HG03565 (cell line): Measurements from ENCODE around the gene SLC35C1.

ENCODE experiments used
- ATAC-seq: cut with Tn5 transposase; IDR thresholded peaks from one replicate; pipeline ENCODE4 v1.9.1; 2021; ENCODE audit warnings: mild to moderate bottlenecking, moderate library complexity; ENCODE audit not compliant: unreplicated experiment

SLC35C1 gene

GRCh38 chr11:45844822-45845578 is 40.1 kb downstream of the SLC35C1 start:
- no peak for ATAC-seq

DNA sequence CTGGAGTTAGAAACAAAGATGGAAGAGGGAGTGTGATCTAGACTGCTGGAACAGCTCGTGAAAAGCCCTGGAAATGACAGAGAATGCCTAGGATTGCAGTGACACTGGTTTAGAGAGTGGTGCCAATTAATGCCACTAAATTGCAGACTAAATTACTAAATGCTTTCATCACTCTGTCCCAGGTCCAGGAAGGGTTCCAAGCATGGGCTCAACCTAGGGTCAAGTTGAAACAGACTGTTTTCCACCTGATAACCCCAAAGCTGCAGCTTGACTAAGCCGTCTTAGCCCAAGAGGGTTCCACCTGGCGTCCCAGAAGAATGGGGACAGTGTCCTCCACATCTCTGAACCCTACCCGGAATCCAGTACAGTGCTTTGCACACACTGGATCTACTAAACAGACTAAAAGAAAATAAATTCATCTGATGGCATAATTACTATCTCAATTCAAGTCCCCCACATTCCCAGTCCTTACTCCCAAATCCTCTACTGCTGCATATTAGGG is 41.3 kb downstream of the SLC35C1 start:
- ATAC-seq: no peak

GRCh38 chr11:45846974-45847910 is 42.3 kb downstream of the SLC35C1 start, which contains the start of gene CRY2:
Gene CRY2, plus strand, starts transcription at chr11:45847475. Its CDS starts 16 bp downstream, at chr11:45847491.
- peak; percentile 86 for ATAC-seq

- no peak for ATAC-seq
Observed at GRCh38 chr11:45847911-45848316, 43.0 kb downstream of the SLC35C1 start.

GRCh38 chr11:45848654-45849081 is 43.7 kb downstream of the SLC35C1 start:
- ATAC-seq: no peak

DNA sequence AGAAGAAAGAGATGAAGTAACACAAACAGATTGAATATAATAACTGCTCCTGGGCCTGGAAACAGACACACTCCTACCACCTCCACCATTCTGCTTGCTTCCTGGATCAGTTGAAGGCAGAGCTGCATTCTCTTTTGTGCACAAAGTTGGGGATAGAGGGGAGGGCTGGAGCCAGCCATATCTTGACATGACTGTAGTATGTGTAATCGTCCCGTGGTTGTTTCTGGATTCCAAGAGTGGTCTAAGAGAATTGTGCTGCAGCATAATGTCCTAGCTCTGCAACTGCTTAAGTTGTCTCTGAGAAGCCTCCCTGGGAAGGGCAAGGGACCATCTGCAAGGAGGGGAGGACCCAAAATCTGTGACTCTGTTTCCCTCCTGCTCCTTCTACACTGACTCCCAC is 45.5 kb downstream of the SLC35C1 start:
- ATAC-seq: no peak

DNA sequence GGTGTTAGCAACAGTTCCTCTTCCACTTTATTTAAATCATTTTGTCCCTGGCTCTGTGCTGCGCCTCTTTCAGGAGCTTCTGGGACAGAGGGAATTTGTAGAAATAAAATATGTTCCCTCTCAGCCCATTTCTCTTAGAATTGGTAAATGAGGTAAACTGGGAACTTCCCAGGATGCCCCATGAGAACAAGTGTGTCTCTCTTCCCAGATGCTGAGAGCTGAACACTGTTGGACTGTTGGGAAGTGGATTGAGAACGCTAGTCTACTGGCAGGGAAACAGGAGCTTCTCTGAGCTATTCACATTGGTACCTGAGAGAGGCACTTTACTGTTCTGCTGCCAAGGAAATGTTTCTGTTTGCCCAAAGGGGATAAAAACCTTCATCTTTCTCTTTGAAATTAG is 46.3 kb downstream of the SLC35C1 start:
- no peak for ATAC-seq

- no peak for ATAC-seq
Observed at GRCh38 chr11:45852018-45852711, 47.2 kb downstream of the SLC35C1 start.

DNA sequence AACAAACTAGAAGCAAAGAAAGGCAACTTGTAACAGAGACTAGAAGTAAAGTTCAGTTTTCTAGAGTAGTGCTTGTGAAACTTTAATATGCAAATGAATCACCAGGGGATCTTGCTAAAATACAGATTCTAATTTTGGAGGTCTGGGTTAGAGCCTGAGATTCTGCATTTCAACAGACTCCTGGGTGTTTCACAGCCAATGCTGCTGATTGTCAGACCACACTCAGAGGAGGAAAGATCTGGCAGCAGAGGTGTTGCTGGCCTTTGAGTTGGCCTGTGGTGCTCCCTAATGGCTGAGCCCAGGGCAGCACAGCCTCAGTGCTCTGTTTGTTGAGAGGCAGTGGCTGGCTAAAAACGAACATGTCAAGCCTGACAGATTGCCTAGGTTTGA is 47.8 kb downstream of the SLC35C1 start:
- ATAC-seq: peak; percentile 27

DNA sequence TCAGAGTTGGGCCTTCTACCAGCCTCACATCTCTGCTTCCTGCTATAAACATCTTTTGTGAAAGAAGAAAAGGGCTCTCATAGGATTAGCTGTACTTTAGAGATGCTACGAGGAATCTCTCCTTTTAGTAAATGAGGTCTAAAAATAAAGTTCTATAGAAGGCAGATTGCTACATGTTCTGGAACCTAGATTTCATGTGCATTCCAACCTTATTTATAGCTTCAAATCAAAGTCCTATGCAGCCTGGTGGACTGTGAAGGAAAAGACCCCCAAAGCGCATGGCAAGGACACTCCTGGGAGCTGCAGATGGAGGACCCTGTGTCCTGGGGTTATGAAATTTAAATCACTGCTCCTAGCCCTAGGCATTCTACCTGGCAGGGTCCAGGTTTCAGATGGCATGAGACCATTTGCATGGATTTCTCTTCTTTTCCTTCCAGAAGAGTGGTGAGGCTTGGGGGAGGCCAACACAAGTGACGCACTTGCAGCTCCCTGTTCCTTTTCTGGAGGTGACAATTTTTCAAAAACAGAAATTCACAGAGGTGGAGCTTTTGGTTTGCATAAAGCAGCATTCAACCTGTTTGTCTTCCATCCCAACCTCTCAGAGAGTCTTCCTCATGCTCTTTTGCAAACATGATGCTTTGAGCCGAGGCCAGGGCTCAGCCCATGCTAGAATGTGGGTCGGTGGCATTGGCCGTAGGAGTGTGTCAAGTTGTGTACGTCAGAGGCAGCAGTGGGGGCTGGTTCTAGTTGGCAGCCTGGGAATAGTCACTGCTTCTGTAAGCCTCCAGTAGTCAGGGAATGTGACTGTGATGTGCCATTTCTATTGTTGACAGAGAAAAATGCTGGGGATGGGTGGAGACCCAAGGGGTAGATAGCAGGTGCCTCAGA is 48.6 kb downstream of the SLC35C1 start:
- ATAC-seq: no peak

GRCh38 chr11:45855308-45855707 is 50.4 kb downstream of the SLC35C1 start:
- no peak for ATAC-seq

DNA sequence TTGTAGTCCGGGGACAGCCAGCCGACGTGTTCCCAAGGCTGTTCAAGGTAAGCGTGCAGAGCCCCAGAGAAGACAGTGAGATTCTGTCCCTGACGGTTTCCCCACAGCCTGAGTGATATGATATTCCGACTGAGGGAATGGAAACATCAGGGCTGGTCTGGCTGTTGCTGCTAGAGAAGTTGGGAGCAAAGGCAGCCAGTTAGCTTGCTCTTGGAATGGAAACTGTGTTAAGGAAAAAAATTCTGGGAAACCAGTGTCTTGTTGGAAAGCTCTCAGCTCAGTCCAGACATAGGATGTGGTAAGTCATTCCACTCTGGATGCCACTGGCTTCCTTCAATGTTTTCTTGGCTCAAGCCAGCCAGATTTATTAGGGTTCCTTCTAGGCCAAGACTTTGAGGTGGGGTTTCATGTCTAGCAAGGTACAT is 51.1 kb downstream of the SLC35C1 start:
- ATAC-seq: no peak

DNA sequence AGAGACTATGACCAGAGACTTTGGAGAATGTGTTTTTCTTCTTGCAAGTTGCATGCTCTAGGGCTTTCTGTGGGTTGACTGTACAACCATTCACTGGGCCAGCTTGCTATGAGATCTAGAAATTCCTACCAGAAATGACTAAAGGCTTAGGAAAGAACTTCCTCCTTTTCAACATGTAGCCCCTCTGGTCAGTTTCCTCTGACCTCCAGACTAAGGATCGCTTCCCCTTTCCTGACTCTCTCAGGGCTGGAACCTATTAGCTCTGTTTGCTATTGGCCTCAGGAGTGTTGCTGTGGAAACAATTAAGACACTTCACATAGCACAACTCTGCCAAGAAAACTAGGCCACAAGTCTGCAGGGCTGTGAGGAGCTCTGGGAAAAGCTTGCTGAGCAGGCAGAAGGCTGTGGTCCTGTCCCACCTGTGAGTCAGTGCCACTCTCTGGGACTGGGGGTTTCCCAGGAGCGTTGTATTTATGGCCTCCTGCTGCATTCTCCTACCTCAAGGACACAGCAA is 53.1 kb downstream of the SLC35C1 start:
- ATAC-seq: no peak

GRCh38 chr11:45858751-45859398 is 53.9 kb downstream of the SLC35C1 start:
- ATAC-seq: no peak

DNA sequence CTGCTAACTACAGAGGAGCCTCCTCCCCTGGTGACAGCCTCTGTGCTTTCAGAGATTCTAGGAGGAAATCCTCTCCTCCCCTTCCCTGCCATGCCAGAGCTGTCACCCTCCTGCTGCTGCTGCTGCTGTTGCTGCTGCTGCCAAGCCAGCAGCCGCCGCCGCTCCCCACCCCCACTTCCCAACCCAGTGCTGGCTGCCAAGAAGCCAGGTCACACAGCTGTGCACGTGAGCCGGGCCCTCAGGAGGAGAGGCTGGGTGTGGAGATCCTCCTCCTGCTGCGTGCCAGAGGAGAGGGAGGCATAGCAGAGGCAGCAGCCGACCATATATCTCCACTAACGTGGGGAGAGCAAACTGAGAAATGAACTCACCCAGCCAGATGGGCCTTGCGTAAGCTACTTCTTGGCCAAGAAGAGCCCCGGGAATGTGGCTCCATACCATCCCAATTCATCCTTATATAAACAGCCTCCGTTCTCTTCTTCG is 54.8 kb downstream of the SLC35C1 start:
- ATAC-seq: no peak

GRCh38 chr11:45860348-45860747 is 55.4 kb downstream of the SLC35C1 start:
- ATAC-seq: no peak

DNA sequence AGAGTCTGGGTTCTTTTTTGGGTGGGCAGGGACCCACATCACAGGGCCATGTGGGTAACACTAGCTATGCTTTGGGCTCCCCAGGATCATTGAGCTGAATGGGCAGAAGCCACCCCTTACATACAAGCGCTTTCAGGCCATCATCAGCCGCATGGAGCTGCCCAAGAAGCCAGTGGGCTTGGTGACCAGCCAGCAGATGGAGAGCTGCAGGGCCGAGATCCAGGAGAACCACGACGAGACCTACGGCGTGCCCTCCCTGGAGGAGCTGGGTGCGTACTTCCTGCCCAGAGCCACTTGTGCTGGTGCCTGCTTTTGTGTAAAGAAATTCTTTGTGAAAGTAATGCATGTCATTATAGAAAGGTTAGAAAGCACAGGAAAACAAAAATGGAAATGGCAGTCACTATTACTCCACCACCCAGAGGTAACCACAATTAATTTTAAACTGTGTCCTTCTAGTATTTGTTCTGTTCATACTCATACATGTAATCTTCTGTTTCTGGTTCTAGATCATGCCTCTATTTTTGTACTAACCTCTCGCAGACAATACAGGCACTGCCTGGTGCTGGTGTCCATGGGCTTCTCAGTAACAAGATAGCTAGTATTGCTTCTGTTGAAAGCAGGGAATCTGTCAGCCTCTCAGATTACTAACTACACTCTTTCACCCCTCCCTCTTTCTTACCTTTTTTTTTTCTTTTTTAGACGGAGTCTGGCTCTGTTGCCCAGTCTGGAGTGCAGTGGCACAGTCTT is 56.0 kb downstream of the SLC35C1 start:
- ATAC-seq: no peak
